HS-5 (cell line): Measurements from ENCODE around the gene ORC4.

Experiments
- DNase-seq: peaks from one replicate; pipeline ENCODE4 v3.0.0-alpha.2; 2012; ENCODE audit warnings: low read depth

The ORC4 gene

DNA sequence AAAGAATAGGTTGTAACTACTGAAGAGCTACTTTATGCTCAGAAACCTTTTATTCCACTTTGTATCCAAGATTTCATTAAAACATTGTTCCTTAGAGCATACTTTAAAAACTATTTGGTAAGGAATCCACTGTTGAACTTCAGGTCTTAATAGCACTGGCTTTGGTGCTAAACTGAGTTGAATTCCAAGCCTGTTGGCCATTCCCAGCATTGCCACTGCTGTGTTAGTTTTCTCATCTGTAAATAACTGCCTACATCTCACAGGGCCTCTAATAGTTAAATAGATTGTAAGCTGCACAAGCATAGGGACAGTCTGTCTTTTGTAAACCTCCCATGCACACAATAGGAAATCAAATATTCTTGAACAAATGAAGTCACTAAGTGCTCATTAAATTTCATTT, 86.6 kb downstream of the ORC4 start:
- no peak for DNase-seq

DNA sequence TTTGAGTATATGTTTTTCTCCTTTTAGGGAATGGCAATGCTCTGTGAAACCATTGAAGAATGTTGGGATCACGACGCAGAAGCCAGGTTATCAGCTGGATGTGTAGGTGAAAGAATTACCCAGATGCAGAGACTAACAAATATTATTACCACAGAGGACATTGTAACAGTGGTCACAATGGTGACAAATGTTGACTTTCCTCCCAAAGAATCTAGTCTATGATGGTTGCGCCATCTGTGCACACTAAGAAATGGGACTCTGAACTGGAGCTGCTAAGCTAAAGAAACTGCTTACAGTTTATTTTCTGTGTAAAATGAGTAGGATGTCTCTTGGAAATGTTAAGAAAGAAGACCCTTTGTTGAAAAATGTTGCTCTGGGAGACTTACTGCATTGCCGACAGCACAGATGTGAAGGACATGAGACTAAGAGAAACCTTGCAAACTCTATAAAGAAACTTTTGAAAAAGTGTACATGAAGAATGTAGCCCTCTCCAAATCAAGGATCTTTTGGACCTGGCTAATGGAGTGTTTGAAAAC, 93.4 kb downstream of the ORC4 start:
- no peak for DNase-seq

DNA sequence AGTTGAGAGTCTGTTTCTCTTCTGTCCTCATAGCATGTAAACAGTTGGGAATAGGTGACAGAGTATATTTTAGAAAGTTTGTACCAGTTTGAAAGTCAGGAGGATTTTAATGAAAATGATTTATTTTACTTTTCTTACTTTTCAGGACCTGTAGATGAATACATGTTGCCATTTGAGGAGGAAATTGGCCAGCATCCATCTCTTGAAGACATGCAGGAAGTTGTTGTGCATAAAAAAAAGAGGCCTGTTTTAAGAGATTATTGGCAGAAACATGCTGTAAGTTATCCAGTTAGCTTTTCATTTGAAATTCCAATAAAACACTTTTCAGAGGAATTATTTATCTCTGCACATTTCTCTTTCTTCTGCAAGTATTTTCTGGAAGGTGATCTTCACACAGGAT, 94.7 kb downstream of the ORC4 start:
- no peak for DNase-seq

DNA sequence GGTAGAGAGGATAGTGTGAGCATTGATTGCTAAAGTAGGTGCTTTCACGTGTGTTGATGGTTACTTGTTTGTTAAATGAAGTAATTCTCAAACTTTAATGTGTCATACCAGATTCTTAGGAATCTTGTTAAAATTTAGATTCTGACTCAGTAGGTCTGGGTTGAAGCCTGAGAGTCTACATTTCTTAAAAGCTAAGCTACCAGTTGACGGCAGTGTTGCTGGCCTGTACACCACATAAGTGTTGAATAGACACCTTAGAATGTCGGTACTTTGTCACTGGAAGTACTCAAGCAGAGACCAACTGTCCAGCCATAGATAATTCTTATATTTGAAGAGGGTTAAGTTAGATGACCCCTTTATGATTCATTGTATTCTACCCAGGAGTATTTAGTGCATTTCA, 95.9 kb downstream of the ORC4 start:
- no peak for DNase-seq

DNA sequence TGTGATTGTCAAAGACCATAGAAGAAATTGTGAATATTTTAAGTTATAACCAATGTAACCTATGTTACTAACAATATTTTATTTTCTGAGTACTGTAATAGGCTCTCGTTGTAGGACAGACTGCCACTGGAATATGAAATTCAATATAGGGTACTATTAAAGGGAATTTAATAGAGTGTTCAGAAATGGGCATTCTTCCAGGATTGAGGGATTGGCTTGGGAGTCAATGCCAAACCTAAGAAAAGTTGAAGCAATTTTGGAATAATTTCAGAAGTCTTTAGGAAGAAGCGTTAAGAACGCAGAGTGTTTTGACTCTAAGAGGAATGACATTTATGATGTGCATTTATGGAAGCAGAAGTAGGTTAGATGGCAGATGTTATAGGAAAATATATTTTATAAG, 96.7 kb downstream of the ORC4 start:
- DNase-seq, result no peak

DNA sequence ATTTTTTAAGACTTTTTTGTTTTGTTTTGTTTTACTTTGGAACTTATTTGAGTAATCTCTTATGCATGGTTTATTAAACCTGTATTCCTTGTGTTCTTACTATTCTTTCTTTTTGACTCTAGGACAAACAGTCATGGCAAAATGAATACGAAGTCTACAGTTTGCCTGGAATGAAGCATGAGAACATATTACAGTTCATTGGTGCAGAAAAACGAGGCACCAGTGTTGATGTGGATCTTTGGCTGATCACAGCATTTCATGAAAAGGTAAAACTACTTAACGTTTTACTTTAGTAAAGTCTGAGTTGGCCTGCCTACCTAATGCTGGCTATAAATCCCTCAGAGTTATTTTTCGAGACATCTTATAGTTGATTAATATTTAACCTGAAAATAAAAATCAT, 103.4 kb downstream of the ORC4 start:
- DNase-seq, result no peak

DNA sequence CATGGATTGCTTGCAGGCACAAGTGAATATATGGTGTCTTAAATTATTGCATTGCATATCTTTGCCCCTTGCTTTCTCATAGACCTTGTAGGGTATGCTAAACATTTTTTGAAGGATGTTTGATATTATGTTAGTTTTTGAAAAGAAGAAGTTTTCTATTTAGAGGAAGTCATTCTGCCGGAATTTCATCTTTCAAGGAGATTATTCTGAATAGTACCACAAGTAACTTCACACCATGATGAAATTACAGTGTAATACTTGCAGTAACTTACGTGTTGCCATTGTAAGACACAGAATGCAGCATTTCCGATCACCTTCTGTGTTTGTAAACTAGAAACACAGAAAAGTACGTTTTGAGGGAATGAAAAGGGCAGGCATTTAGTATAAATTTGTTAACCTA, 103.8 kb downstream of the ORC4 start:
- DNase-seq, result no peak

DNA sequence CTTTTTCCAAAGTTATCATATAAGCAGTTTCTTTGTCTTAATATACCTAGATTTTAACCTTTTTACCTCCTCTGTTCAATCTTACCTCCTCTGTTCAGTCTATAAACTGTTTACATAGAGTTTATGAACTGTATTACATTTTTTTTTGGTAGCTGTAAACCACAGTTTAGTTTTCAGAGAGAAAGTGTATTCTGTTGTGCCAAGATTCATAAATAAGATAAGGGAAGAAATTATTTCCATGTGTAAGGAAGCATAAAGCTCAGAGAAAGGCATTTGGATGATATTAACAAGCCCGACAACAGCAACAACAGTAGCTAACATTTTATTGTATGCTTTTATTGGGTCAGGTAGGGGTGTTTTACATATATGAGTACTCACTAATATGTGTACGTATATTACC, 104.5 kb downstream of the ORC4 start:
- no peak for DNase-seq

DNA sequence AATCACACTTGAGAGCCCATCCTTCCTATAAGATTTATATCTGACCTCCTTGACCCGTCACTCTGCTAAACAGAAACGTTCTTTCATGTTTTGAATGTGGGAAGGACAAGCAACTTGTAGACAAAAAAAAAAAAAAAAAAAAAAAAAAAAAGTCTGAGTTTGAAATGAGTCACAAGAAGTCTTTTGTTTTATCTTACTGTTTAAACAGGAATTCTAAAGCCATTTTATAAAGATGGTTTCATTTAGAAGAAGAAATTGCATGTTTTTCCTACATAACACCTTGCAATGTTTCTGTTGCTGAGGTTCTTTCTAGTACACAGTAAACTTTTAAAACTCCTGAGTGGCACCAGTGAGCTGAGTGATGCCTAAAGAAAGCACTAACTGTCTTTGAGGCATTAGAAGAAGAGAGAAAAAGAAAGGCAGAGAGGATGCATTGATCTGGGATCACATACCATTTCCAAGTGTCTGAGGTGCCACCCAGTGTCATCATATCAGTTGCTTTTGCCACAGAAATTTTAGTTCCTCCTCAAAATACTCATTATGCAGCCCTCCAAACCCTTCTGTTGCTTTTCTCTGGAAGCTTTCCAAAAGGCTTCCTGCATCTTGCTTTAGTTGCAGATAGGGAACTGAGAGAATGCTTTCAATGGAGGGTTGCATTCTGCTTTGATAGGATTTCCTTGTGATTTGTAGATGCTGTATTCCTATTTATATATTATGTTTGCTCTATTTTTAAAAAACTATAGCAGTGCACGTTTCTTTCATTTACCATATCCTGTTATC, 106.6 kb downstream of the ORC4 start:
- DNase-seq, result no peak

DNA sequence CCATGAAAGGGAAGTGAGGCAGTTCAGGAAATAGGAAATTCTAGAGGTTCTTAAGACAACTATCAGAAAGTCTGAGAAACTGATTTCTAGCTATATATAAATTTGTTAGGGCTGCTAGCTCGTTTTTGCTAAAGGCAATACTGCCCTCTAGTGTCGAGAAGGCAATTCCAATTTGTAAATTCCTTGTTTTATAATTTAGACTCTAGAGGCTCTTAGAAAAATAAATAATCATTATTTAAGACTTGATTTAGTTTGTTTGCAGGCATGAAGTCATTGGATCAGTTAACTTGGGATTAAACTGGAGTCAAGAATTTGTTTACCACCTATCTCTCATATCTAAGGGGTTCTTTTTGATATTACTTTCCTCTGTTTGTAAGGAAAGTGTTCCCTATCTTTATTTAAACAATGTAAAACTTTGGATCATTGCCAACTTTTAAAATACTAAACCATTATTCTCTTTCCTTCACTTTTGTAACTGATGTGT, 109.5 kb downstream of the ORC4 start:
- DNase-seq, result peak; percentile 45

DNA sequence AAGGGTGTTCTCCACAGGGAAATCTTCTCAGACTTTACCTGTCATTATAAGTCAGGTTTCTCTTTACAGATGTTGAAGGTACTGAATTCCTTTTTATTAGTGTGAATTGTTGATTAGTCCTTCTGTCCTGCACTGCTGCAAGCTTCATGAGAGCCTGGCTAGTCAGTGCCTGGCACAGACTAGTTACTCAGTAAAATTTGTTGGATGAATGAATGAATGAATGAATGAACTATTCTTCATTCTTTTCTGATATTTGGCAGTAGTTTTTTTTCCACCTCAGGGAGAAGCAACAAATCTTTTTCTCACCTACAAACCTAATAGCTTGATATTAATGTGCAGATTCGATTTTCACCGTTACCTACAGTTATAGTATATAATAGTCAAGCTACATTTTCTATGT, 111.4 kb downstream of the ORC4 start:
- no peak for DNase-seq

DNA sequence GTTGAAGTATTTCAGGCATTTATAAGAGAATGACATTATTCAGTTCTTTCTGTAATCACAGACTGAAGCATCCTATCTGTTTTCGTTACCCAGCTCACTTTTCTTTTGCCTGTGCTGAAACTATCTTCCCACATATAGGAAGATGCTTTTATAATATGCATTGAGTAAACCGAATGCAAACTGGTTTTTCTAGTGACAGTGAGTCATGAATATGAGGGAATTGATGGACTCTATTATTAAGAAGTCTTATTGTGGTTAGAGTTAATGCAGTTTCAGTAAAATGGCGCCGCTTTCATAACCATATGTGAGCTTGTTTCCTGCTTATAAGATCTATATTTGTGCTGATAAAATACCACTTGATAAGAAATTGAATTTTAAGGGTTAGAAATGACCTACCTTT, 116.5 kb downstream of the ORC4 start:
- DNase-seq, result no peak

DNA sequence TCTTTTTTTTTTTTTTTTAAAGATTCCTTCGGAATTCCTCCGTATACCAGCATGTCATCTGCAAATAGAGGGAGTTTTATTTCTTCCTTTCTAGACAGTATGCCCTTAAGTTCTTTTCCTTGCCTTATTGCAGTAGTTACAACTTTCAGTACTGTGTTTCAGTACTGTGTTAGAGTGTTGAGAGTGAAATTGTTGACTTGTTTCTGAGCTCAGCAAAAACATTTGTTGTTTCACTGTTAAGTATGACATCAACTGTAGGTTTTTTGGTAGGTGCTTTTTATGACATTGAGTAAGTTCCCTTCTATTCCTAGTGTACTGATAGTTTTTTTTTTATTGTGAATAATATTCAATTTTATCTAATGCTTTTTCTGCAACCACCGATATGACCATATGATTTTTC, 131.9 kb downstream of the ORC4 start:
- DNase-seq, result no peak

DNA sequence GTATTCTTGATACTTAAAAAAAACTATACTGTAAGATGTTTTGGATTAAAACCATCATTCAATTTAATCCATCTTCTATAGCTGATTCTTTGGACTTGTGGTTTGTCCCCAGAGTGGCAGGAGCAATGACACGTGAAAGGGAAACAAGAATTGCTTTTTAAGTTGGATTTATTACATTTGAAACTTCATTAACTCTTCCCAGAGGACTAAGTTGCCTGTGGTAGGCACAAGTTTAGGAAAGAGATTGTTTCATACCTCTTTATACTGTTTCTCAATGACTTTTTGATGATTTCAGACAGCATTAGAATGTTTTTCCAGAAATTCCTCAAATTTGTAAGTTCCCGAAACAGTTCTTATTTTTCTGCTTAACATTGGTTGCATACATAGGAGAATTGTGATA, 134.4 kb downstream of the ORC4 start:
- no peak for DNase-seq

DNA sequence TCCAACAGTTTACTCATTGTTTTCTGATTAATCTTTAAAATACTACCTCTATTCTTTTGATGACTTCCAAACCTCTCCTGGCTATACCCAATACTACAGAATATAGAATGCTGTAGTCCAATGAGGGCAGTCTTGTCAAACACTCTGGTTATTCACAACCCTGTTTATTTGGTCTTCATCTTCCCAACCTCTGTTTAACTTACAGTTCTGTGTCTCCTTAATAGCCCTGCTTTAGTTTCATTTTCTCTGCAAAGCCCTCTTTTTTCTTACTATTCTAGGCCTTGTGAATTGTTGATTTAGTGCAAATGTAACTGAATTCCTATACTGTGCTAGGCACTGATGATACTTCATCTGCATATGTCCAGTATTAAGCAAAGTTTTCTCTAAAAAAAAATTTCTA, 135.7 kb downstream of the ORC4 start:
- DNase-seq, result no peak

DNA sequence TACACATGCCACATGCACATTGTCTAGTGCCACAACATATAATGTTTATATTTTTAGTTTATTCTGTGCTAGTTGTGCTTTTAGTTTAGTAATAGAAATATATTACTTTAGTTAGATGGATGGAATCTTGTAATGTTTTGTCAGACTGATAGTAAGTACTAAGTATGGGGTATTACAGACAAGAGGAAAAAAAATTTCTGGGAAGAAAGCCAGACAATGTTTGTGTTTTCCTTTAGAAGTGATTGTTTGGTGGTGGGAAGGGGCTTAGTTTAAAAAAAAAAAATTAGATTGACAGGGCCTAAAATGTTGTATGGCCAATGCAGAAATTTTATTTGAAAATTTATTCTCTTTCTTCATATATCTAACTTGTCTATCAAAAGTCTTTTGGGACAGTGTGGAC, 137.9 kb downstream of the ORC4 start:
- no peak for DNase-seq
